Psoas muscle (tissue), 8 donors: ENCODE results near the gene USP5. TPM values are rescaled to one million over a fixed set of nuclear protein-coding genes. Genes with fewer than 3 reads are reported as not detected.

ENCODE experiments used
- ATAC-seq, 4 donors: fragments of 200-7000 bp; cut with Tn5 transposase; one replicate each; pipeline ENCODE4 v1.9.1; 2020; ENCODE audit warnings: moderate library complexity in 3 of 4, mild to moderate bottlenecking in 2 of 4
- DNase-seq, 2 donors: peaks; one replicate each; pipeline ENCODE4 v3.0.0-alpha.2; 2020
- H3K27ac ChIP-seq: fragments of 200-600 bp; one replicate; pipeline ENCODE4 v1.8.0; 2022
- H3K27me3 ChIP-seq, 3 donors: fragments of 200-600 bp in 1 of 3; one replicate each; pipeline versions ENCODE4 v1.6.1 to v1.8.0; 2013 to 2022; ENCODE audit warnings: low read length in 2 of 3, mild to moderate bottlenecking in 2 of 3, moderate library complexity in 1 of 3; ENCODE audit not compliant: insufficient read depth in 3 of 3
- H3K36me3 ChIP-seq, 2 donors: fragments of 200-600 bp in 1 of 2; one replicate each; pipeline versions ENCODE4 v1.6.1 to v1.8.0; 2013 to 2022; ENCODE audit warnings: low read depth in 1 of 2, mild to moderate bottlenecking in 1 of 2, moderate library complexity in 1 of 2; ENCODE audit not compliant: insufficient read depth in 1 of 2
- H3K4me1 ChIP-seq: fragments of 200-600 bp; one replicate; pipeline ENCODE4 v1.8.0; 2022
- H3K4me3 ChIP-seq: fragments of 200-600 bp; one replicate; pipeline ENCODE4 v1.8.0; 2022; ENCODE audit warnings: mild to moderate bottlenecking
- H3K9me3 ChIP-seq: fragments of 200-600 bp; one replicate; pipeline ENCODE4 v1.8.0; 2022
- CTCF ChIP-seq: fragments of 200-600 bp; IDR thresholded peaks from one replicate; pipeline ENCODE4 v1.8.0; 2022; ENCODE audit warnings: antibody characterized with exemption
- WGBS, 3 donors: extraction: QIAGEN DNeasy Blood & Tissue Kit; methylation state at CpG; one replicate each; pipeline versions ENCODE4 v1.1.6 to v1.1.7; 2013; 5-methylcytosine and 5-hydroxymethylcytosine counted together
- intact Hi-C, 2 donors: fragments of 100-400 bp; cut with DNase I; formaldehyde crosslinking; loops; one replicate each; pipeline versions ENCODE4 v1.11.0 to v1.14.2; 2022
- polyA plus RNA-seq, 3 donors: library from polyadenylated mRNA; stranded (reverse); fragments of 200-250 nt; gene quantifications; one replicate each; pipeline ENCODE4 v1.2.3, GENCODE V29; 2013
- total RNA-seq, 4 donors: library from RNA; stranded (reverse); fragmentation: NEBNext Ultra II Directional in 2 of 4; extraction: Animal tissue kit (Norgen Biotek cat#: 25700) in 2 of 4; gene quantifications; one replicate each; pipeline versions ENCODE4 v1.2.1 to v1.2.4, GENCODE V29; 2021 to 2023
- donor health status: healthy with polysubstance abuse.
- donor health status: DM: no; HTN: no; CAD: no; lungs with moderate emphysema.
- donor health status: Bipolar disorder and iron deficiency.
- donor health status: healthy.
- donor health status: DM: yes; HTN: yes; CAD: no.
- donor health status: DM: no; HTN: no; CAD: no.
- donor health status: DM: no; HTN: no; CAD: no.
- donor health status: DM: yes; HTN: yes; CAD: no.

The USP5 gene
- total and polyA plus RNA-seq, 7 donors = 43.1 to 127 (median 98.1) TPM

- no peak for TF ChIP-seq CTCF
- no peak for ATAC-seq
- intact Hi-C loops = no loop called here
- H3K4me3 ChIP-seq = peak overlapping the region; percentile 85
- WGBS, 3 donors = 2 to 5% (median 3%) methylated on average over 13 to 18 of the region's 18 CpGs
- peaks cover 14% of the 10 kb centered on the region for H3K4me1 ChIP-seq
- H3K27me3 ChIP-seq = no peaks in the 10 kb centered on the region
- H3K36me3 ChIP-seq = peaks cover 0 to 34% of the 10 kb centered on the region in 2 donors
- H3K27ac ChIP-seq = peak overlapping the region; percentile 98
- DNase-seq = peak in 1 of 2 donors; percentile 70
- H3K9me3 ChIP-seq = no peaks in the 10 kb centered on the region
Measured at GRCh38 chr12:6852651-6853354, 853 bp downstream of the USP5 start.

- Histone ChIP-seq H3K4me3 (peak overlapping the region; percentile 85), H3K9me3 (no peaks in the 10 kb centered on the region), H3K27me3 (no peaks in the 10 kb centered on the region), H3K4me1 (peaks cover 14% of the 10 kb centered on the region), H3K27ac (peak overlapping the region; percentile 98), H3K36me3 (peaks cover 7 to 42% of the 10 kb centered on the region in 2 donors)
- no peak for ATAC-seq
- no peak for DNase-seq
- intact Hi-C loops = no loop called here
- whole genome bisulfite sequencing, 3 donors = 38 to 77% (median 56%) methylated on average over 1 of the region's 1 CpG
- no peak for TF ChIP-seq CTCF
Measured at GRCh38 chr12:6853626-6854025, 1.7 kb downstream of the USP5 start.

DNA sequence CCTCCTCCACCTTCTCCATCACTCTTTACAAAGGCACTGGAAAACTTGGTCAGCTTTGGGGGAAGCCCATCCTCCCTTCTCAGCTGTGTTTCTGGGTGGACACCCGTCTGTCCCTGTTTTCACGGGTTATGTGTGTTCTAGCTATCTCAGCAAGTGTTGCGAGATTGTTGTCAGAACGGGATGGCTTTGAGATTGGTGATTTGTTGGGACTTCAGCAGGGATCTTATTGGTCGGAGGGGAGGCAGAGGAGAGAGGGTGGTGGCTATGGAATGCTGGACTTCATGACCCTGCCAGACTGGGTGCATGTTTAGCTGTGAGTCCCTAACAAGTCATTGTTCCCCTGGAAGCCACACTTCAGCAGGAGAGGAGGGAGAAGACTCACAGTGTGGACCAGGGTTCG is 2.1 kb downstream of the USP5 start:
- 80 to 81% (median 80%) methylated on average over 6 of the region's 6 CpGs for WGBS, 3 donors
- intact Hi-C loops = no loop called here
- ATAC-seq (no peak), DNase-seq (no peak)
- no peaks in the 10 kb centered on the region for H3K27me3 ChIP-seq
- H3K36me3 ChIP-seq = peaks cover 7 to 46% of the 10 kb centered on the region in 2 donors
- H3K4me1 ChIP-seq = peaks cover 14% of the 10 kb centered on the region
- no peak for TF ChIP-seq CTCF
- peak overlapping the region; percentile 10 for H3K4me3 ChIP-seq
- H3K9me3 ChIP-seq = no peaks in the 10 kb centered on the region
- H3K27ac ChIP-seq = peak overlapping the region; percentile 98

GRCh38 chr12:6855322-6855721 is 3.4 kb downstream of the USP5 start:
- DNase-seq (peak in 1 of 2 donors; percentile 39), ATAC-seq (no peak)
- Histone ChIP-seq H3K4me3 (no peak overlapping the region), H3K27ac (no peak overlapping the region), H3K4me1 (peaks cover 14% of the 10 kb centered on the region), H3K9me3 (no peaks in the 10 kb centered on the region), H3K36me3 (peaks cover 12 to 59% of the 10 kb centered on the region in 2 donors), H3K27me3 (no peaks in the 10 kb centered on the region)
- TF ChIP-seq CTCF = no peak
- intact Hi-C loops = no loop called here
- WGBS, 3 donors = 90% methylated on average over 14 of the region's 14 CpGs

- Histone ChIP-seq H3K36me3 (peaks cover 15 to 94% of the 10 kb centered on the region in 2 donors), H3K27ac (no peak overlapping the region), H3K9me3 (no peaks in the 10 kb centered on the region), H3K27me3 (no peaks in the 10 kb centered on the region), H3K4me1 (peaks cover 3% of the 10 kb centered on the region), H3K4me3 (no peak overlapping the region)
- ATAC-seq (no peak), DNase-seq (no peak)
- intact Hi-C loops = no loop called here
- WGBS, 3 donors = 94 to 98% (median 96%) methylated on average over 2 of the region's 2 CpGs
- no peak for TF ChIP-seq CTCF
Measured at GRCh38 chr12:6858799-6859198, 6.8 kb downstream of the USP5 start.
